HepG2 (cell line): Measurements from ENCODE around the gene JPH4. TPM values are rescaled to one million over a fixed set of nuclear protein-coding genes. Genes with fewer than 3 reads are reported as not detected.

Source experiments
- MAF1 ChIP-seq: sonication (generic); formaldehyde crosslinking; IDR thresholded peaks from 2 replicates; pipeline ENCODE4 v1.5.0; 2020; ENCODE audit warnings: missing genetic modification reagents, borderline replicate concordance
- MAFK ChIP-seq, 2 experiments: IDR thresholded peaks in 1 of 2; conservative IDR thresholded peaks in 1 of 2; 2 replicates each; pipeline ENCODE4 v1.6.1; 2011; ENCODE audit warnings: improper control_type of control experiment in 2 of 2, low read length in 2 of 2
- MTERF4 ChIP-seq: sonication (generic); formaldehyde crosslinking; IDR thresholded peaks from 2 replicates; pipeline ENCODE4 v1.8.0; 2023; ENCODE audit warnings: mild to moderate bottlenecking, missing genetic modification reagents
- NR2F1 ChIP-seq, 2 experiments: fragments of 450-650 bp in 1 of 2; formaldehyde crosslinking in 1 of 2; IDR thresholded peaks; 2 replicates each; pipeline versions ENCODE4 v1.5.0 to v1.6.1; 2016 to 2020; ENCODE audit warnings: mild to moderate bottlenecking in 1 of 2, missing compliant biosample characterization in 1 of 2, missing genetic modification reagents in 1 of 2, moderate library complexity in 1 of 2
- RFX5 ChIP-seq: IDR thresholded peaks from 2 replicates; pipeline ENCODE4 v1.6.1; 2011; ENCODE audit warnings: low read depth, low read length, improper control_type of control experiment
- THAP9 ChIP-seq: sonication (generic); formaldehyde crosslinking; IDR thresholded peaks from 2 replicates; pipeline ENCODE4; 2020; ENCODE audit warnings: missing genetic modification reagents, mild to moderate bottlenecking, borderline replicate concordance
- ZFP41 ChIP-seq: sonication (generic); formaldehyde crosslinking; IDR thresholded peaks from 2 replicates; pipeline ENCODE4 v1.4.0; 2020; ENCODE audit warnings: mild to moderate bottlenecking, missing genetic modification reagents, borderline replicate concordance
- ZNF180 ChIP-seq: sonication (generic); formaldehyde crosslinking; IDR thresholded peaks from 2 replicates; pipeline ENCODE4 v1.4.0; 2020; ENCODE audit warnings: low read depth, missing genetic modification reagents, borderline replicate concordance
- ZNF225 ChIP-seq: sonication (generic); formaldehyde crosslinking; IDR thresholded peaks from 2 replicates; pipeline ENCODE4 v1.4.0; 2020; ENCODE audit warnings: mild to moderate bottlenecking, missing genetic modification reagents
- ZNF318 ChIP-seq: sonication (generic); formaldehyde crosslinking; IDR thresholded peaks from 2 replicates; pipeline ENCODE4 v1.4.0; 2020; ENCODE audit warnings: mild to moderate bottlenecking, missing genetic modification reagents
- ZNF367 ChIP-seq: sonication (generic); formaldehyde crosslinking; IDR thresholded peaks from 2 replicates; pipeline ENCODE4 v1.4.0; 2020; ENCODE audit warnings: missing genetic modification reagents, borderline replicate concordance
- ZNF468 ChIP-seq: sonication (generic); formaldehyde crosslinking; IDR thresholded peaks from 2 replicates; pipeline ENCODE4 v1.8.0; 2022; ENCODE audit warnings: mild to moderate bottlenecking, moderate library complexity, missing genetic modification reagents
- ZNF576 ChIP-seq: sonication (generic); formaldehyde crosslinking; IDR thresholded peaks from 2 replicates; pipeline ENCODE4 v1.4.0; 2020; ENCODE audit warnings: mild to moderate bottlenecking, missing genetic modification reagents
- ZNF652 ChIP-seq: IDR thresholded peaks from 2 replicates; pipeline ENCODE4 v1.6.1; 2016; ENCODE audit warnings: low read depth, borderline replicate concordance
- ZNF788 ChIP-seq: sonication (generic); formaldehyde crosslinking; IDR thresholded peaks from 2 replicates; pipeline ENCODE4 v1.5.0; 2020; ENCODE audit warnings: mild to moderate bottlenecking, missing genetic modification reagents, borderline replicate concordance
- polyA plus RNA-seq, 8 experiments: library from polyadenylated mRNA; depleted of rRNA in 3 of 8; stranded (reverse) in 7 of 8; unstranded in 1 of 8; fragments of >200 nt; fragmentation: Illumina TruSeq in 4 of 8; extraction: Trizol in 4 of 8; gene quantifications; 2 replicates each; pipeline versions ENCODE4 v1.2.1 to v1.2.3, GENCODE V29; 2011 to 2016; ENCODE audit warnings: low read depth in 4 of 8, missing spikeins in 1 of 8, mixed read lengths in 1 of 8; ENCODE audit not compliant: insufficient read depth in 1 of 8
- total RNA-seq, 5 experiments: library from RNA; depleted of rRNA; stranded (reverse); fragments of >200 nt; fragmentation: Illumina TruSeq; extraction: Trizol; gene quantifications; 2 replicates each; pipeline ENCODE4 v1.2.3, GENCODE V29; 2016; ENCODE audit warnings: low read depth in 1 of 5

The JPH4 gene
- total and polyA plus RNA-seq, 2 of the 13 experiments (the other 11 are each of a cell fraction or from before 2014, with no cell fraction given) = 0.08 to 0.22 TPM

DNA sequence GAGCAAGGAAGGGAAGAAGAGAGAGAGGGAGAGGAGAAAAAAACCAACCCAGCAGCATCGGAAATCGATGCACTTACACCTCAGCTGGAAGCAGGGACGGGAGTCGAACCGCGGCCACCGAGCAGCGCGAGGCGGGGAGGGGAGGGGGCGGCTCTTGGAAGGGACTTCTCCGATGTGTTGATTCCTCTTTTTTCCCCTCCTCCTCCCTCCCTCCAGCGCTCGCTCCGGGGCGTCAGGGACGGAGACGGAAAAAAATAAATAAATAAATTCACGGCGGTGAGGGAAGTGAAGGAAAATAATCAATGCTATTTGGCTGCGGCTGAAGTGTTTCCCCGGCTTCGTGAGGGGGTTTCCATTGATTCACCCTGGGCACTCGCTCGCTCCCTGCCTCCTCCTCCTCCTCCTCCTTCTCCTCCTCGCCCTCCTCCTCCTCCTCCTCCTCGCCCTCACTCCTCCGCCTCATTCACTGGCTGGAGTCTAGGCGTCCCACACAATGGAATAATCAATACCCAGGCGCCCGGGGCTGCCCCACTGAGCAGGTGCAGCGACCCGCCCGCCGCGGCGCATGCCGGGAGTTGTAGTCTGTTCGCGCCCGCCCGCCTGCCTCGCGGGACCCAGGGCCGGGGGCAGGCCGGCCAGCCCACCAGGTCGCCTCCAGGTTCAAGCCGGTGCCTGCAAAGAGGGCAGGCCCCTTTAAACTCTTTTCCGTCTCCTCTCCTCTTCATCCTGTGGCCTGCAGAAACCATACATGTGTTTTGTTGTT is 27.1 kb downstream of the JPH4 start, which contains the start of gene ZFHX2 (continued):
- TF ChIP-seq NR2F1 (CRISPR knock-in tag; IDR thresholded peaks at IDR 0.05) = peak; percentile 13 to 41; a peak in 1 of 4 replicates
- TF ChIP-seq ZNF180 = no peak
- peak; percentile 98 for TF ChIP-seq MTERF4 (CRISPR knock-in tag)
- TF ChIP-seq ZNF318 (CRISPR knock-in tag) = no peak; the same call in 1 of the 2 replicates
- TF ChIP-seq ZNF367 (CRISPR knock-in tag) = 0 out of 2 replicates have a peak, but pooled peaks have one; percentile 35
- no peak for TF ChIP-seq ZNF652 (CRISPR knock-in tag)
- no peak for TF ChIP-seq ZNF468 (CRISPR knock-in tag)
- TF ChIP-seq MAFK (conservative IDR thresholded peaks at IDR 0.05 in 1 of 2, IDR thresholded peaks at IDR 0.05 in 1 of 2; ENCODE audit: low read length in 2 of 2) = no peak
- peak; percentile 58; the same call in 1 of the 2 replicates for TF ChIP-seq ZFP41 (CRISPR knock-in tag)
- TF ChIP-seq MAF1 (CRISPR knock-in tag) = no peak
- no peak for TF ChIP-seq ZNF576 (CRISPR knock-in tag)
- TF ChIP-seq ZNF788 (CRISPR knock-in tag) = peak; percentile 84
- TF ChIP-seq ZNF225 = peak; percentile 71; the same call in 1 of the 2 replicates
- TF ChIP-seq RFX5 = no peak
- peak; percentile 80; the same call in 1 of the 2 replicates for TF ChIP-seq THAP9 (CRISPR knock-in tag)
